Epithelial cell of proximal tubule (primary cell): ENCODE data around the gene CELSR1. TPM values are rescaled to one million over a fixed set of nuclear protein-coding genes. Genes with fewer than 3 reads are reported as not detected.

ENCODE experiments used
- DNase-seq: peaks from one replicate; pipeline ENCODE4 v3.0.0-alpha.2; 2011; ENCODE audit warnings: low read depth
- H3K4me3 ChIP-seq: 2 replicates; pipeline ENCODE4 v1.5.1; 2011; ENCODE audit warnings: low read depth, mild to moderate bottlenecking, low read length
- CTCF ChIP-seq: conservative IDR thresholded peaks from 2 replicates; pipeline ENCODE4 v1.5.1; 2012; ENCODE audit warnings: low read depth, mild to moderate bottlenecking, low read length
- total RNA-seq: library from RNA; depleted of rRNA; stranded (reverse); fragments of >200 nt; gene quantifications from 2 replicates; pipeline ENCODE4 v1.2.3, GENCODE V29; 2015

CELSR1 gene
- total RNA-seq, 1 donor from 2014 or later: 85.0 TPM

GRCh38 chr22:46514592-46515207, 22.7 kb downstream of the CELSR1 start:
- DNase-seq: no peak
- H3K4me3 ChIP-seq: no peak overlapping the region
- no peak for TF ChIP-seq CTCF

- TF ChIP-seq CTCF: no peak
- no peak for DNase-seq
- H3K4me3 ChIP-seq: no peak overlapping the region
These were observed 23.4 kb downstream of the CELSR1 start for GRCh38 chr22:46513908-46514550.

GRCh38 chr22:46512683-46513082, 24.7 kb downstream of the CELSR1 start:
- no peak overlapping the region for H3K4me3 ChIP-seq
- TF ChIP-seq CTCF: no peak
- no peak for DNase-seq

- H3K4me3 ChIP-seq: no peak overlapping the region
- no peak for DNase-seq
- TF ChIP-seq CTCF: no peak
These were observed 25.4 kb downstream of the CELSR1 start for GRCh38 chr22:46512039-46512370.

- no peak for DNase-seq
- TF ChIP-seq CTCF: no peak
- H3K4me3 ChIP-seq: no peak overlapping the region
These were observed 26.0 kb downstream of the CELSR1 start for GRCh38 chr22:46511151-46512038.

- TF ChIP-seq CTCF: no peak
- H3K4me3 ChIP-seq: no peak overlapping the region
- no peak for DNase-seq
These were observed 27.9 kb downstream of the CELSR1 start for GRCh38 chr22:46509416-46510089.
